Choroid plexus epithelial cell (primary cell): ENCODE measurements around the gene ZBTB45.

Experiments used
- DNase-seq: peaks from one replicate; pipeline ENCODE4 v3.0.0-alpha.2; 2010; ENCODE audit warnings: low read depth
- H3K4me3 ChIP-seq: 2 replicates; pipeline ENCODE4 v1.5.1; 2011; ENCODE audit warnings: low read depth, mild to moderate bottlenecking, control low read depth, low read length, moderate library complexity
- CTCF ChIP-seq: conservative IDR thresholded peaks from 2 replicates; pipeline ENCODE4 v1.5.1; 2011; ENCODE audit warnings: low read depth, mild to moderate bottlenecking, control low read depth, inconsistent platforms, low read length, moderate library complexity

ZBTB45 gene

GRCh38 chr19:58561373-58562121 lies 41.9 kb upstream of the ZBTB45 start:
- TF ChIP-seq CTCF: no peak
- H3K4me3 ChIP-seq: no peak overlapping the region
- DNase-seq: no peak

GRCh38 chr19:58560921-58561320 lies 41.3 kb upstream of the ZBTB45 start:
- no peak for TF ChIP-seq CTCF
- DNase-seq: no peak
- H3K4me3 ChIP-seq: no peak overlapping the region

- H3K4me3 ChIP-seq: peak overlapping the region; percentile 98
- no peak for TF ChIP-seq CTCF
- DNase-seq: no peak
Measured at GRCh38 chr19:58560007-58560887, 40.6 kb upstream of the ZBTB45 start.

GRCh38 chr19:58559275-58560006 lies 39.8 kb upstream of the ZBTB45 start:
- peak; percentile 94 for DNase-seq
- peak overlapping the region; percentile 98 for H3K4me3 ChIP-seq
- no peak for TF ChIP-seq CTCF

GRCh38 chr19:58558623-58559274 lies 39.1 kb upstream of the ZBTB45 start:
- H3K4me3 ChIP-seq: peak overlapping the region; percentile 98
- DNase-seq: peak; percentile 99
- TF ChIP-seq CTCF: no peak

- no peak for TF ChIP-seq CTCF
- H3K4me3 ChIP-seq: peak within 1 kb of the TSS; percentile 98
- DNase-seq: peak; percentile 64
Measured at GRCh38 chr19:58558066-58558622, 38.5 kb upstream of the ZBTB45 start, which contains the start of gene UBE2M. UBE2M (minus strand) TSS chr19:58558611; CDS start chr19:58558381, 230 bp downstream.
